Measurements from ENCODE around the gene LRRC56. TPM values are rescaled to one million over a fixed set of nuclear protein-coding genes. Genes with fewer than 3 reads are reported as not detected.

The LRRC56 gene
- total RNA-seq, 2 donors from 2014 or later = 2.8 to 3.2 TPM

DNA sequence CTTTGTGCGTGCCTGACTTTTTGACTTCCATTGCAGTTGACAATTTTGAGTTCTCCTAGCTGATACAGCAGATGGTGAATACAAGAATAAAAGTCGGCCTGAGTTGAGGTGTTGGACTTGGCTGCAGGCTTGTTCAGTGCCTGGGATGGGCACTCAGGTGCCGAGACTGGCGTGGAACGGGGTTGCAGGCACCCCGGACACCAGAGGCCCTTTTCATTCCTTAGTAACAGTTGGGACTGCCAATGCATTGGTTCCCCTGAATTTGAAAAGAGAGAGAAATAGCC, 40.2 kb downstream of the LRRC56 start:
- H3K9me3 ChIP-seq = no peaks in the 10 kb centered on the region
- no peaks in the 10 kb centered on the region for H3K27me3 ChIP-seq
- intact Hi-C loops (cut with DNase I) = loop anchor here (5.0 kb wide), 1 partner anchor 40 kb away; the partner anchor contains the start of gene IRF7
- H3K9ac ChIP-seq (ENCODE audit: low read depth in 2 of 2, low read length in 2 of 2) = peak overlapping the region; percentile 62 to 92
- peaks cover 16% of the 10 kb centered on the region for H3K4me1 ChIP-seq
- H3K36me3 ChIP-seq = no peaks in the 10 kb centered on the region
- TF ChIP-seq, protein P1, sequence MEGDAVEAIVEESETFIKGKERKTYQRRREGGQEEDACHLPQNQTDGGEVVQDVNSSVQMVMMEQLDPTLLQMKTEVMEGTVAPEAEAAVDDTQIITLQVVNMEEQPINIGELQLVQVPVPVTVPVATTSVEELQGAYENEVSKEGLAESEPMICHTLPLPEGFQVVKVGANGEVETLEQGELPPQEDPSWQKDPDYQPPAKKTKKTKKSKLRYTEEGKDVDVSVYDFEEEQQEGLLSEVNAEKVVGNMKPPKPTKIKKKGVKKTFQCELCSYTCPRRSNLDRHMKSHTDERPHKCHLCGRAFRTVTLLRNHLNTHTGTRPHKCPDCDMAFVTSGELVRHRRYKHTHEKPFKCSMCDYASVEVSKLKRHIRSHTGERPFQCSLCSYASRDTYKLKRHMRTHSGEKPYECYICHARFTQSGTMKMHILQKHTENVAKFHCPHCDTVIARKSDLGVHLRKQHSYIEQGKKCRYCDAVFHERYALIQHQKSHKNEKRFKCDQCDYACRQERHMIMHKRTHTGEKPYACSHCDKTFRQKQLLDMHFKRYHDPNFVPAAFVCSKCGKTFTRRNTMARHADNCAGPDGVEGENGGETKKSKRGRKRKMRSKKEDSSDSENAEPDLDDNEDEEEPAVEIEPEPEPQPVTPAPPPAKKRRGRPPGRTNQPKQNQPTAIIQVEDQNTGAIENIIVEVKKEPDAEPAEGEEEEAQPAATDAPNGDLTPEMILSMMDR (IDR thresholded peaks at IDR 0.05) = no peak
- no peak for DNase-seq
- no peak overlapping the region for H3K27ac ChIP-seq
- peak overlapping the region; percentile 78 for H3K4me3 ChIP-seq

GRCh38 chr11:578276-579035, 41.1 kb downstream of the LRRC56 start:
- Histone ChIP-seq H3K9me3 (no peaks in the 10 kb centered on the region), H3K36me3 (no peaks in the 10 kb centered on the region), H3K27me3 (no peaks in the 10 kb centered on the region), H3K4me1 (peaks cover 16% of the 10 kb centered on the region), H3K4me3 (no peak overlapping the region), H3K9ac (ENCODE audit: low read depth in 2 of 2, low read length in 2 of 2) (peak overlapping the region in 1 of 2 donors; percentile 62), H3K27ac (no peak overlapping the region)
- no peak for DNase-seq
- TF ChIP-seq, protein P1 (IDR thresholded peaks at IDR 0.05) = no peak
- intact Hi-C loops (cut with DNase I) = loop anchor here (5.0 kb wide), 1 partner anchor 39 kb away; the partner anchor contains the start of gene IRF7

DNA sequence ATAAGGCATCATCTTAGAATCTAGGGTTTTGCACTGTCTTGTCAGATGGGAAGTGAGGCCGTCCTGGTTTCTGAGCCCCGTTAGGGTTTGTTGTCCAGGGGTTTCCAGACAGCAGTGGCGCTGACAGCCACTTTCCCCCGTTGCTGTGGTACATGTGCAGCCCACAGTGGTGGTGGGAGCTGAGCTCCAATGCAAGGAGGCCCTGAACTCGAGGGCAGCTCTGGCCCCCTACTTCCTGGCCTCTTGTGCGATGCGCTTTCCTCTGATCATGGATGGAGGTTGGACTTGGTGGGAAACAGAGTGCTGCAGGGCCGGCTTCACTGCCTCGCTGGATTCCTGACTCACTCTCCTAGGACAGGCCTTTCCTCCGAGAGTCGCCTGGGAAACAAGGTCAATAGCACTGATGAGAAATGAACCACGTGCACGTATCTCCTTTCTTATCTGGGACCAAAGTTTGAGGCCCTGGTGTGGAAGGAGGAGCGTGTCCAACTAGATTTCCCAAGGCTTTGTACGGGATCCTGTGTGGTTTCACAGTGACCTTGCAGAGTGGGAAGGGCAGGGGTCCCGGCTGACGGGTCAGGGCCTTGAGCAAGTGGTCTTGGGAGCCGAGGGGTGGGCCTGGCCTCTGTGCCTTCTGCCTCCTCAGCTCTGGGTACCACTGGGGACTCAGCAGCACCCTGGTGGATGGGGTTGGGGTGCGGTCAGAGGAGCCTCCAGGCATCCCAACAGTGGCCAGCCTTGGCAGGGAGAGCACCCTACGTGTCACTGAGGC, 42.7 kb downstream of the LRRC56 start:
- H3K4me3 ChIP-seq = no peak overlapping the region
- DNase-seq = no peak
- H3K9ac ChIP-seq (ENCODE audit: low read depth in 2 of 2, low read length in 2 of 2) = no peak overlapping the region

DNA sequence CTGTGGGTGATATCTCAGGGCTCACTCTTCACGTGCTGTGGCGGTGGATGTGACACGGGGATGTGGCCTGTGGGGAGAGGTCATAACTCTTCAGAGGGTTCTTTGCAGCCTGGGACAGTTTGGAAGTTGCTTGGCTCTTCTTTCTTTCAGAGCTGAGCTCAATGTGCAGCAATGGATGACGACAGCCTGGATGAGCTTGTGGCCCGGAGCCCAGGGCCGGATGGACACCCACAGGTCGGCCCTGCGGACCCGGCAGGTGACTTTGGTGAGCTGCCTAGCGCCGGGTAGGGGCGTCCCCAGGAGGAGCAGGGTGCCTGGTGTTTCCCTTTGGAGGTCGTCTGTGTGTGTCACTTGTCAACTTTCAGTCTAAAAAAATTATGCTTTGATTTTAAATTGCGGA, 44.0 kb downstream of the LRRC56 start:
- no peak for DNase-seq
- TF ChIP-seq, protein P1 (IDR thresholded peaks at IDR 0.05) = no peak
- Histone ChIP-seq H3K4me3 (no peak overlapping the region), H3K27me3 (no peaks in the 10 kb centered on the region), H3K9me3 (no peaks in the 10 kb centered on the region), H3K27ac (no peak overlapping the region), H3K9ac (ENCODE audit: low read depth in 2 of 2, low read length in 2 of 2) (no peak overlapping the region), H3K36me3 (peaks cover 3% of the 10 kb centered on the region), H3K4me1 (peaks cover 8% of the 10 kb centered on the region)
- intact Hi-C loops (cut with DNase I) = no loop called here

More for the DNA sequence above, 42.7 kb downstream of the LRRC56 start:
- Histone ChIP-seq H3K4me1 (peaks cover 9% of the 10 kb centered on the region), H3K27me3 (no peaks in the 10 kb centered on the region), H3K27ac (no peak overlapping the region), H3K36me3 (no peaks in the 10 kb centered on the region), H3K9me3 (no peaks in the 10 kb centered on the region)
- TF ChIP-seq, protein P1 (IDR thresholded peaks at IDR 0.05) = no peak
- intact Hi-C loops (cut with DNase I) = loop anchor here (5.0 kb wide), 1 partner anchor 37 kb away; the partner anchor contains the start of gene IRF7

GRCh38 chr11:581752-582151, 44.4 kb downstream of the LRRC56 start:
- TF ChIP-seq, protein P1 (IDR thresholded peaks at IDR 0.05) = no peak
- Histone ChIP-seq H3K9me3 (no peaks in the 10 kb centered on the region), H3K4me3 (no peak overlapping the region), H3K27me3 (no peaks in the 10 kb centered on the region), H3K4me1 (peaks cover 8% of the 10 kb centered on the region), H3K9ac (ENCODE audit: low read depth in 2 of 2, low read length in 2 of 2) (no peak overlapping the region), H3K27ac (no peak overlapping the region), H3K36me3 (peaks cover 7% of the 10 kb centered on the region)
- intact Hi-C loops (cut with DNase I) = no loop called here
- no peak for DNase-seq
